ENCODE measurements around the gene LIPJ.

LIPJ gene

DNA sequence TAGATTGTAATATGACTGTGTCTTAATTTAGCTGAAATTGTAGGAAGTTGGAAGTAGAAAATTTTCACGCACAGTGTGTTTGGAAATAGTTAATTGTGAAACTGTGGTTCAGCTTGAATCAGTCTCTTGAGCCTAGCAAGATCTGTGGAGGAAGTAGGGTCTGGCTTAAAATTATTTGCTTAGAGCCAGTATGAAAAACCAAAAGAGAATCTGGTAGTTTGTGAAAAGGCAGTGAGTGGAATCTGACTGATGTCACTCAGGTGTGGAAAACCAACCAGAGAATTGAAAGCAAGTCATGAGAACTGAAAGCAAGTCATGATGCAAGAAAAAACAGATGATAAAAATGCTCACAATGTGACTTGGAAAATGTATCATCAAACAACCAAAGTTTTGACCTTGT is 11.5 kb downstream of the LIPJ start:
- DNase-seq: peak; percentile 66 to 92 (median 84)

DNA sequence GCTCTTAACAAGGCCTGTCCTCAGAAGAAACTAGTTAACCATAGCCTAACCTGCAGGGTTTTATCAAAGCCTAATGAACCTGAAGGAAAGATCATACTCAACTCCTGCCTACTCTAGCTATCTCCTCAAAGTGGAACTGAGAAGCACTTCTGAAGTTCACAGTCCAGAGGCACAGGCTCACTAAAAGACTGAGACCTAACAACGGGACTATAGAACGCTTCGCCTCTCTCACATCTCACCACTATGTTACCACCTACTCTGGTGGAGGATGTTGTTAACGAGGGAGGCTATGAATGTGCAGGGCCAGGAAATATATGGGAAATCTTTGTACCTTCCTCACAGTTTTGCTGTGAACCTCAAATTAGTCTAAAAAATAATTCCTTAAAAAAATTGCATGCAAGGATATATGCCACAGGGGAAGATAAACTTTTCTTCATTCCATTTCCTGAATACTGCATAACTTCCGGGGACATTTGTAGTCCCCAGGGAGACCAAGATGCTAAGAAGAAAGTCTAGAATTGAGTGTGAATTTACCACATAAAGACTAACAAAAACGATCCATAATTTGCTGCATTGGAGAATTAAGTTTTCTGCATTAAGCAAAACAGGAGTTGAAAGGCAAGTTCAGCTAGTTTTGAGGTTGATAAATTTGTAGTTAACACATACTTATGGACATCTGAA is 21.6 kb downstream of the LIPJ start:
- DNase-seq: no peak

DNA sequence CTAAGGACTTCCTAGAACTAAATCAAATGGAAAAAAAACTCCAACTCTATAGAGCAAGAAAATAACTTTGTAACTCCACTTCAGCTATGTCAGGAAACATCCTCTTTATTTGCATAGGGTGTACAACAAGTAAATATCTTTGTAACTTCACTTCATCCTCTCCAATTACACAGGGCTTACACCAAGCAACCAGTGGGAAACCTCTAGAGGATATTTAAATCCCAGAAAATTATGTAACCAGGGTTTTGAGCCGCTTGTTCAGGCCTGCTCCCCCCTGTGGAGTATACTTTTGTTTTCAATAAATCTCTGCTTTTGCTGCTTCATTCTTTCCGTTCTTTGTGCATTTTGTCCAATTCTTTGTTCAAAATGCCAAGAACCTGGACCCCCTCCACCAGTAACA is 22.2 kb downstream of the LIPJ start:
- no peak for DNase-seq

DNA sequence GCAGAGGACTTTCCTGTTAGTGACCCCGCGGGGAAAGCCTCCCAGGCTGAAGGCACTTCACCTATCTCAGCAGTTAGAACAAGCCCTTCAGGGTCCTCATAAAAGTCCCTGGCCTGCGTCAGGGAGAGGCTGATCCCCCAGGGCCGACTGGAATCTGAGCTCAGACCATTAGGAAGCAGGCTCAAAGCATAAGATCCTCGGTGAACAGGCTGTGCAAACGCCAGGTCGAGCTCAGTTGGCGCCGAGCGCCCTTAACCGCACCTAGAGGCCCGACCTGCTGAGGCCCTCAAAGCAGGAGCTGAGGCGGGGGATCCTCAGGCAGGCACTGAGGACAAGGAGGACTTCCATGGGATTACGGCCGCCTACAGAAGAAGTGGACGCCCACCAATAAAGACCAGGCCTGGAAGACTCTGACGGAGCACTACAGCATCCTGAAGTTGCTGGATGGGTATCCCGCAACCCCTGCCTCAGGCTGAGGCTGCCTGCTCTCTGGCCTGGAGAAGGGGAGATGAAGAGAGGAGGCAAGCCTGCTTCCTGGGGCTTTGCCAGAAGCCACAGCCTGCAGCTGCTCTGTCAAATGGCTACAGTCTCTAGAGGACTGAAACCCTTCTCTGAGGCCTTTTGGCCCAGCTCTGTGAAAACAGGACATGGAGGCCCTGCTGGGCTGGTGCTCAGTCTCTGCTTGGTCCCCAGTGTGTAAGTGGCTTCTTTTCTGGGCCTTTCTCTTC is 29.9 kb downstream of the LIPJ start:
- no peak for DNase-seq

GRCh38 chr10:88617772-88618300 is 31.3 kb downstream of the LIPJ start:
- no peak for DNase-seq

DNA sequence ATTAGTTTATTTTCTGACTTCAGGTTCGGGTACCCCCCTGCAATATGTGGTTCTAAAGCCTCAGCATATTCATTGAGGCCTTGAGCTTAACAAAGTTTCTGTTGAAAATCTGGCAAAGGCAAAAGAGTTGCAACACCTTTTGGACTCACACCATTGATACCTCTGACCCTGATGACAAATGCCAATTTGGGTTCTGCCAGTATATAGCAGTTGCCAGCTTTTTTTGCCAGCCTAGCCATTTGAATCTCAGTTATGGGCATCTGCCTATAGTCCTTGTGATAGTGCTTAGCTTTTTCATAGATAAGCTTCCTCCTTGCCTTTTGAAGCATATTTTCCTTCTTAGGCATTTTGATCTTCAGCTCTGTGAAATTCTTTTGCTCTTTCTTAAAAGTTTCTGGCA is 31.9 kb downstream of the LIPJ start:
- no peak for DNase-seq

- DNase-seq: no peak
Observed at GRCh38 chr10:88620441-88620840, 33.9 kb downstream of the LIPJ start.

- no peak for DNase-seq
Observed at GRCh38 chr10:88623835-88624234, 37.3 kb downstream of the LIPJ start.

DNA sequence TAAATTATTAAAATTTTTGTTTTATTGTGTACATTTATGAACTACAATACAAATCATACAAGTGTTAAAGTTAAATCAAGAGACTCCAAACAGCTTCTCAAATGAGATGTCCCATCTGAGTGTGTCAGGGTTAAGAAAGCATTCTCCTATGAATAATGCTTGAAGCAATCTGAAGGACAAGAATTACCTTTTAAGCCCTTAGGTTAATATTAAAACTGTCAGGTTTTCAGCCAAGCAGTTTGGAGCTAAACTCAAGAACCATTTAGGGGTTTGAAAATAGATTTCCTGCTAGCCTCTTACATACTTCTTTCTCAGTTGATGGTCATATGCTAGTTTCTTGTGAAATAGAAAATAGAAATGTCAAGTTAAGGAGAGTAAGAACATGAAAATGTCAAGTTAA is 38.3 kb downstream of the LIPJ start:
- DNase-seq: peak in 2 of 4 experiments; percentile 7 to 26

- DNase-seq: no peak
Observed at GRCh38 chr10:88640186-88640585, 53.6 kb downstream of the LIPJ start.

GRCh38 chr10:88642209-88642608 is 55.6 kb downstream of the LIPJ start:
- no peak for DNase-seq

DNA sequence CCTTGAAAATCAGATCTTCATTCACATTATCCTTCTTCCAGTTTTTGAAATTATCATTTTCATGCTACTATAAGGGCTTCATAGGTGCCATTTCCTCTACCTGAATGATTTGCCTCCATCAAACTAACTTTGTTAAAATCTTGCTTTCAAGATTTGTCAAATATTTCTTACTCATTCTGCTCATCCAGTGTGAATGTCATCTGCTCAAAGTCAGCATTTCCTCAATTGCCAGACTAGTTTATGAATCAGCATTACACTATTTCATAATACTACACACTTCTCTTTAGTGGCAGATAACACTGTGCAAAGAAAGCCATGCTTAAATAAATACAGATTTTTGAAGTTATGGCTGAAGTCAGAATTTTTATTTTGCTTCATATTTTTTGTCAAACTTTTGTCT is 56.4 kb downstream of the LIPJ start:
- peak; percentile 19 to 83 (median 58) for DNase-seq

GRCh38 chr10:88647061-88647615 is 60.6 kb downstream of the LIPJ start:
- peak; percentile 25 to 63 (median 58) for DNase-seq

GRCh38 chr10:88651101-88651551 is 64.6 kb downstream of the LIPJ start:
- DNase-seq: no peak

DNA sequence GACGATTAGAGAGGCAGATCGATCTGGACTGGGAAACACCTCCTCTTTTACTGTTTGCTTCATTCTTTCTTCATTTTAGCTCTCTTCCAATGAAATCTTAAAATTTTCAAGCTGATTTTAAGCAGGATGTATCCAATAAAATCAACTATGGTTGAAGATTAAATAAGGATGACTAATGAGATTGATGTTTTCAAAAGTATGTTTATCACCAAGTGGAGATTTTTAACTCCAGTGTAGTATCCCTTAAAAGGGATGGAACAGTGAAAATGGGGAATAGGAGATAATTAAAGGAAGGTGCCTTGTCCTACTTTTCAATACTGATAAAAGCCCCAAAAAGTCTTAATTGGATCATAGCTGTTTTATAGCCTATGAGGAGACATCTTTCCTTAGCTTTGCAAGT is 66.1 kb downstream of the LIPJ start:
- no peak for DNase-seq

All from suppressor macrophage (primary cell).